Neural cell (in vitro differentiated cells): ENCODE results near the gene CYP2U1. TPM values are rescaled to one million over a fixed set of nuclear protein-coding genes. Genes with fewer than 3 reads are reported as not detected.

ENCODE experiments used
- H2AFZ ChIP-seq: fragments of 200-600, 300-800 bp; sonication (generic), shearing (Covaris generic); 2 replicates; pipeline ENCODE4 v1.6.0; 2014; ENCODE audit warnings: low read depth, mild to moderate bottlenecking, antibody characterized with exemption, low read length, moderate library complexity
- H3F3A ChIP-seq: fragments of 200-600 bp; shearing (Covaris generic); 2 replicates; pipeline ENCODE4 v1.6.1; 2016; ENCODE audit warnings: mild to moderate bottlenecking, moderate library complexity, mixed read lengths, antibody characterized with exemption, low read length; ENCODE audit not compliant: insufficient read depth, poor library complexity, severe bottlenecking
- H3K27ac ChIP-seq: fragments of 200-600, 300-800 bp; sonication (generic), shearing (Covaris generic); 2 replicates; pipeline ENCODE4 v1.5.1; 2014; ENCODE audit warnings: mild to moderate bottlenecking, low read length, moderate library complexity
- H3K27me3 ChIP-seq: fragments of 300-800, 200-600 bp; sonication (generic), shearing (Covaris generic); 2 replicates; pipeline ENCODE4 v1.6.0; 2014; ENCODE audit warnings: mild to moderate bottlenecking, low read depth, low read length, moderate library complexity; ENCODE audit not compliant: insufficient read depth
- H3K36me3 ChIP-seq: fragments of 300-800, 200-600 bp; sonication (generic), shearing (Covaris generic); 2 replicates; pipeline ENCODE4 v1.5.1; 2014; ENCODE audit warnings: mild to moderate bottlenecking, antibody characterized with exemption, low read length, moderate library complexity; ENCODE audit not compliant: insufficient read depth
- H3K4me2 ChIP-seq: fragments of 300-800, 200-600 bp; sonication (generic), shearing (Covaris generic); 2 replicates; pipeline ENCODE4 v1.6.0; 2014; ENCODE audit warnings: mild to moderate bottlenecking, low read length
- H3K4me3 ChIP-seq: fragments of 300-800, 200-600 bp; sonication (generic), shearing (Covaris generic); 2 replicates; pipeline ENCODE4 v1.5.1; 2014; ENCODE audit warnings: mild to moderate bottlenecking, low read length, moderate library complexity
- H3K79me2 ChIP-seq: fragments of 200-600 bp; shearing (Covaris generic); replicated peaks from 2 replicates; pipeline ENCODE4 v1.6.0; 2014; ENCODE audit warnings: mild to moderate bottlenecking, low read length, moderate library complexity; ENCODE audit not compliant: insufficient read depth
- H3K9ac ChIP-seq: fragments of 300-800, 200-600 bp; sonication (generic), shearing (Covaris generic); 2 replicates; pipeline ENCODE4 v1.6.1; 2016; ENCODE audit warnings: mild to moderate bottlenecking, low read length, mixed read lengths
- H3K9me2 ChIP-seq: fragments of 200-600 bp; shearing (Covaris generic); 2 replicates; pipeline ENCODE4 v1.6.1; 2016; ENCODE audit warnings: mild to moderate bottlenecking, low read length, mixed read lengths; ENCODE audit not compliant: insufficient read depth
- H3K9me3 ChIP-seq: fragments of 200-600, 300-800 bp; sonication (generic), shearing (Covaris generic); 2 replicates; pipeline ENCODE4 v1.6.1; 2016; ENCODE audit warnings: mild to moderate bottlenecking, mixed run types, low read length, moderate library complexity, mixed read lengths
- H4K20me1 ChIP-seq: fragments of 200-600 bp; shearing (Covaris generic); 2 replicates; pipeline ENCODE4 v1.6.1; 2016; ENCODE audit warnings: mild to moderate bottlenecking, mixed run types; ENCODE audit not compliant: insufficient read depth
- EP300 ChIP-seq: fragments of 450-650 bp; conservative IDR thresholded peaks from 2 replicates; pipeline ENCODE4 v1.6.1; 2014; ENCODE audit warnings: antibody characterized with exemption, mild to moderate bottlenecking, moderate library complexity; ENCODE audit not compliant: poor library complexity, severe bottlenecking
- EZH2 ChIP-seq: fragments of 200-600, 300-800 bp; shearing (Covaris generic), sonication (generic); IDR thresholded peaks from 2 replicates; pipeline ENCODE4 v1.6.1; 2014; ENCODE audit warnings: antibody characterized with exemption, low read length, borderline replicate concordance, mild to moderate bottlenecking; ENCODE audit not compliant: insufficient read depth, poor library complexity, severe bottlenecking
- MXI1 ChIP-seq: fragments of 450-650 bp; conservative IDR thresholded peaks from 2 replicates; pipeline ENCODE4 v1.6.1; 2014; ENCODE audit warnings: antibody characterized with exemption, mild to moderate bottlenecking; ENCODE audit not compliant: poor library complexity, severe bottlenecking
- POLR2AphosphoS5 ChIP-seq: IDR thresholded peaks from 2 replicates; pipeline ENCODE4 v1.6.1; 2012
- RAD21 ChIP-seq: fragments of 450-650 bp; conservative IDR thresholded peaks from 2 replicates; pipeline ENCODE4 v1.6.1; 2014; ENCODE audit warnings: antibody characterized with exemption, mild to moderate bottlenecking, moderate library complexity
- SMC3 ChIP-seq: fragments of 450-650 bp; conservative IDR thresholded peaks from 2 replicates; pipeline ENCODE4 v1.6.1; 2014; ENCODE audit warnings: antibody characterized with exemption, mild to moderate bottlenecking, moderate library complexity; ENCODE audit not compliant: poor library complexity
- TAF1 ChIP-seq: IDR thresholded peaks from 2 replicates; pipeline ENCODE4 v1.6.1; 2012; ENCODE audit warnings: low read depth
- polyA plus RNA-seq: library from polyadenylated mRNA; depleted of rRNA; stranded (reverse); fragments of >200 nt; gene quantifications from 2 replicates; pipeline ENCODE4 v1.2.3, GENCODE V29; 2014
- TF ChIP-seq, protein P1 (sequence below): fragments of 450-650 bp; IDR thresholded peaks from 2 replicates; pipeline ENCODE4 v1.5.1; 2014; ENCODE audit warnings: antibody characterized with exemption, mild to moderate bottlenecking, moderate library complexity; ENCODE audit not compliant: poor library complexity, severe bottlenecking
- TF ChIP-seq, protein P2 (sequence below): IDR thresholded peaks from 2 replicates; pipeline ENCODE4 v1.6.1; 2012; ENCODE audit warnings: borderline replicate concordance

The CYP2U1 gene
- polyA plus RNA-seq, 1 donor from 2014 or later: 8.8 TPM

DNA sequence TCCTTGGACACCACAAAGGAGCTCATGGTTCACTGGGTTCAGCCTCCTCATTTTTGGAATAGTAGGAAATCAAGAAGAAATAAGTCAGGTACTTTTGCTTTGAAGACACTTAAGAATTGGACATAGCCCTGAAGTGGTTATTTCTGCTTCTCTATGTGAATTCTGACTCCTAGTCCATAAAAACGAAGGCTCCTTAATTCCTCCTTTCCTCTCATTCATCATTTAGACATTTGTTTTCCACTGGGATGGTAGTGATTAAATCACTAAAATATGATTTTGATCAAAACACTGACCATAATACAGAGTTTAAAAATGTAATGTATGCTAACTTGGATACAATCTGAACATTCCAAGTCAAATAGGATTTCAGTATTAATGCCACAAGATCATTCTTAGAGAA lies 34.7 kb upstream of the CYP2U1 start:
- no peak overlapping the region for H2AFZ ChIP-seq
- no peaks in the 10 kb centered on the region for H3K36me3 ChIP-seq
- H3K79me2 ChIP-seq: no peaks in the 10 kb centered on the region
- H3K4me3 ChIP-seq: no peak overlapping the region
- no peak overlapping the region for H3K4me2 ChIP-seq
- H3K27me3 ChIP-seq: no peaks in the 10 kb centered on the region
- no peaks in the 10 kb centered on the region for H4K20me1 ChIP-seq
- H3K9me3 ChIP-seq: no peaks in the 10 kb centered on the region
- no peak overlapping the region for H3K27ac ChIP-seq
- no peaks in the 10 kb centered on the region for H3F3A ChIP-seq
- TF ChIP-seq, protein P1, sequence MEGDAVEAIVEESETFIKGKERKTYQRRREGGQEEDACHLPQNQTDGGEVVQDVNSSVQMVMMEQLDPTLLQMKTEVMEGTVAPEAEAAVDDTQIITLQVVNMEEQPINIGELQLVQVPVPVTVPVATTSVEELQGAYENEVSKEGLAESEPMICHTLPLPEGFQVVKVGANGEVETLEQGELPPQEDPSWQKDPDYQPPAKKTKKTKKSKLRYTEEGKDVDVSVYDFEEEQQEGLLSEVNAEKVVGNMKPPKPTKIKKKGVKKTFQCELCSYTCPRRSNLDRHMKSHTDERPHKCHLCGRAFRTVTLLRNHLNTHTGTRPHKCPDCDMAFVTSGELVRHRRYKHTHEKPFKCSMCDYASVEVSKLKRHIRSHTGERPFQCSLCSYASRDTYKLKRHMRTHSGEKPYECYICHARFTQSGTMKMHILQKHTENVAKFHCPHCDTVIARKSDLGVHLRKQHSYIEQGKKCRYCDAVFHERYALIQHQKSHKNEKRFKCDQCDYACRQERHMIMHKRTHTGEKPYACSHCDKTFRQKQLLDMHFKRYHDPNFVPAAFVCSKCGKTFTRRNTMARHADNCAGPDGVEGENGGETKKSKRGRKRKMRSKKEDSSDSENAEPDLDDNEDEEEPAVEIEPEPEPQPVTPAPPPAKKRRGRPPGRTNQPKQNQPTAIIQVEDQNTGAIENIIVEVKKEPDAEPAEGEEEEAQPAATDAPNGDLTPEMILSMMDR: no peak
- no peak for TF ChIP-seq EP300
- no peak overlapping the region for H3K9ac ChIP-seq
- H3K9me2 ChIP-seq: no peaks in the 10 kb centered on the region

DNA sequence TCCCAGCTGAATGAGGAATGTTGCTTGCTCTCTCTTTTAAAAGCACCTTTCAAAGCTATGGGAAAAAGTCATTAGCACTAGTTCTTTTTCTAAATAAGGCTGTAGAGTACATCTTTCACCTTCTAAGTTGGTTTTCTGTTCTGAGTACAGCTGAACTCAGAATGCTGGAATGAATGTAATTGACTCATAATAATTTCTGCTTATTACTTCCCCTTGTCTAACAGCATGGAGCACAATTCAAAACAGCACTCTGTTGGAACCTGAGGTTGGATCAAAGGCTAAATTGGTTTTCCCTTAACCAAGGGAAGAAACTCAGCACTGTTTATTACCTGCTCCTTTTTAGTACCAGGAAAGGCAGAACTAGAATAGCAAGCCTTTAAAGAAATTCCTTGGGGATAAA lies 33.5 kb upstream of the CYP2U1 start:
- no peak overlapping the region for H2AFZ ChIP-seq
- no peak overlapping the region for H3K4me3 ChIP-seq
- H3F3A ChIP-seq: no peaks in the 10 kb centered on the region
- no peak overlapping the region for H3K9ac ChIP-seq
- H3K9me2 ChIP-seq: no peaks in the 10 kb centered on the region
- H3K27ac ChIP-seq: no peak overlapping the region
- no peaks in the 10 kb centered on the region for H3K27me3 ChIP-seq
- no peaks in the 10 kb centered on the region for H3K9me3 ChIP-seq
- H3K36me3 ChIP-seq: no peaks in the 10 kb centered on the region
- TF ChIP-seq MXI1 (no peak), EP300 (no peak), EZH2 (no peak), TAF1 (no peak), RAD21 (no peak), SMC3 (no peak), POLR2AphosphoS5 (peak; percentile 30)
- TF ChIP-seq, protein P1: no peak
- TF ChIP-seq, protein P2, sequence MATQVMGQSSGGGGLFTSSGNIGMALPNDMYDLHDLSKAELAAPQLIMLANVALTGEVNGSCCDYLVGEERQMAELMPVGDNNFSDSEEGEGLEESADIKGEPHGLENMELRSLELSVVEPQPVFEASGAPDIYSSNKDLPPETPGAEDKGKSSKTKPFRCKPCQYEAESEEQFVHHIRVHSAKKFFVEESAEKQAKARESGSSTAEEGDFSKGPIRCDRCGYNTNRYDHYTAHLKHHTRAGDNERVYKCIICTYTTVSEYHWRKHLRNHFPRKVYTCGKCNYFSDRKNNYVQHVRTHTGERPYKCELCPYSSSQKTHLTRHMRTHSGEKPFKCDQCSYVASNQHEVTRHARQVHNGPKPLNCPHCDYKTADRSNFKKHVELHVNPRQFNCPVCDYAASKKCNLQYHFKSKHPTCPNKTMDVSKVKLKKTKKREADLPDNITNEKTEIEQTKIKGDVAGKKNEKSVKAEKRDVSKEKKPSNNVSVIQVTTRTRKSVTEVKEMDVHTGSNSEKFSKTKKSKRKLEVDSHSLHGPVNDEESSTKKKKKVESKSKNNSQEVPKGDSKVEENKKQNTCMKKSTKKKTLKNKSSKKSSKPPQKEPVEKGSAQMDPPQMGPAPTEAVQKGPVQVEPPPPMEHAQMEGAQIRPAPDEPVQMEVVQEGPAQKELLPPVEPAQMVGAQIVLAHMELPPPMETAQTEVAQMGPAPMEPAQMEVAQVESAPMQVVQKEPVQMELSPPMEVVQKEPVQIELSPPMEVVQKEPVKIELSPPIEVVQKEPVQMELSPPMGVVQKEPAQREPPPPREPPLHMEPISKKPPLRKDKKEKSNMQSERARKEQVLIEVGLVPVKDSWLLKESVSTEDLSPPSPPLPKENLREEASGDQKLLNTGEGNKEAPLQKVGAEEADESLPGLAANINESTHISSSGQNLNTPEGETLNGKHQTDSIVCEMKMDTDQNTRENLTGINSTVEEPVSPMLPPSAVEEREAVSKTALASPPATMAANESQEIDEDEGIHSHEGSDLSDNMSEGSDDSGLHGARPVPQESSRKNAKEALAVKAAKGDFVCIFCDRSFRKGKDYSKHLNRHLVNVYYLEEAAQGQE: peak; percentile 45
- H3K4me2 ChIP-seq: no peak overlapping the region
- no peaks in the 10 kb centered on the region for H3K79me2 ChIP-seq
- H4K20me1 ChIP-seq: no peaks in the 10 kb centered on the region
